WERI-Rb-1 (cell line): ENCODE data around the gene ALG3.

ENCODE experiments used
- DNase-seq: peaks from one replicate; pipeline ENCODE4 v3.0.0-alpha.2; 2020
- H3K27ac ChIP-seq: fragments of 250-450 bp; sonication (Bioruptor Pico); 2 replicates; pipeline ENCODE4 v1.5.1; 2020; ENCODE audit warnings: mild to moderate bottlenecking, moderate library complexity
- H3K27me3 ChIP-seq: fragments of 250-450 bp; sonication (Bioruptor Pico); 2 replicates; pipeline ENCODE4 v1.5.1; 2021; ENCODE audit warnings: mild to moderate bottlenecking, low read depth, moderate library complexity; ENCODE audit not compliant: insufficient read depth, severe bottlenecking
- H3K36me3 ChIP-seq: fragments of 250-450 bp; sonication (Bioruptor Pico); 2 replicates; pipeline ENCODE4 v1.5.1; 2020; ENCODE audit warnings: mild to moderate bottlenecking, moderate library complexity
- H3K4me3 ChIP-seq: 2 replicates; pipeline ENCODE4 v1.5.1; 2011; ENCODE audit warnings: low read depth, mild to moderate bottlenecking, control low read depth, low read length
- H3K9me3 ChIP-seq: fragments of 250-450 bp; sonication (Bioruptor Pico); 2 replicates; pipeline ENCODE4 v1.5.1; 2021; ENCODE audit warnings: mild to moderate bottlenecking, moderate library complexity; ENCODE audit not compliant: severe bottlenecking
- CTCF ChIP-seq: IDR thresholded peaks from 2 replicates; pipeline ENCODE4 v1.5.1; 2011; ENCODE audit warnings: low read depth, mild to moderate bottlenecking, control low read depth, inconsistent platforms, low read length

The ALG3 gene

DNA sequence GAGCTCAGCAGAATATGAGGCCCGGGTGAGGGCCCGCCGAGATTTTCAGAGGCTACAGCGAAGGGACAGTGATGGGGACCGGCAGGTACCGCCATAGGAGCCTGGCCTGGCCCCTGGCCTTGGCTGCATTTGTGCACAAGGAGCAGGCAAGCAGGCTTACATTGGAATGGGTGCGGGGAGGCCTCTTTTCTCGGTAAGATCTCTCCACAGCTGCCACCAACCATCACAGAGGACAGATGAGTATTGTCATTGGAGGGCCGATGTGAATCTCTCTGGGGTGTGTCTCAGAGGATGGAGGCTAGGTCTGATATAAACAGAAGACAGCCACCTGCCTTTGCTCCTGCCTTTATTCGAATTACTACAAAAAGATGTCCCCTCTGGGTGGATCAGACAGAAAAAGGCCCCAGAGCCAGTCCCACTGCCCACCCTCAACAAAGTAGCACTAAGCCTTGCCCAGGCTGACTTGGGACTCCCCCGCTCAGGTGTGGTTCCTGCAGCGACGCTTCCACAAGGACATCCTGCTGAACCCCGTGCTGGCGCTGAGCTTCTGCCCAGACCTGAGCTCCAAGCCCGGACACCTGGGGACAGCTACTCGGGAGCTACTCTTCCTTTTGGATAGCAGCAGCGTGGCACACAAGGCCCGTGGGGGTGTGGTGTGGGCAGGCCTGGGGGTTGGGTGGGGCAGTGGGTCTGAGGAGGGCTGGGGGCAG is 13.9 kb downstream of the ALG3 start:
- no peaks in the 10 kb centered on the region for H3K36me3 ChIP-seq
- TF ChIP-seq CTCF, result no peak
- H3K4me3 ChIP-seq, result no peak overlapping the region
- DNase-seq, result no peak
- no peaks in the 10 kb centered on the region for H3K9me3 ChIP-seq
- peaks cover 4% of the 10 kb centered on the region for H3K27me3 ChIP-seq
- H3K27ac ChIP-seq, result peak overlapping the region; percentile 68

- peak; percentile 71 for DNase-seq
- H3K27ac ChIP-seq, result peak overlapping the region; percentile 68
- no peaks in the 10 kb centered on the region for H3K9me3 ChIP-seq
- no peak overlapping the region for H3K4me3 ChIP-seq
- H3K27me3 ChIP-seq, result peaks cover 4% of the 10 kb centered on the region
- H3K36me3 ChIP-seq, result no peaks in the 10 kb centered on the region
- TF ChIP-seq CTCF, result peak; percentile 27; the same call in 1 of the 2 replicates
These were observed 14.5 kb downstream of the ALG3 start for GRCh38 chr3:184234224-184234623.

GRCh38 chr3:184233127-184233843 is 15.5 kb downstream of the ALG3 start:
- H3K27ac ChIP-seq, result no peak overlapping the region
- DNase-seq, result no peak
- H3K4me3 ChIP-seq, result no peak overlapping the region
- TF ChIP-seq CTCF, result no peak
- H3K27me3 ChIP-seq, result peaks cover 4% of the 10 kb centered on the region
- H3K9me3 ChIP-seq, result no peaks in the 10 kb centered on the region
- H3K36me3 ChIP-seq, result no peaks in the 10 kb centered on the region

DNA sequence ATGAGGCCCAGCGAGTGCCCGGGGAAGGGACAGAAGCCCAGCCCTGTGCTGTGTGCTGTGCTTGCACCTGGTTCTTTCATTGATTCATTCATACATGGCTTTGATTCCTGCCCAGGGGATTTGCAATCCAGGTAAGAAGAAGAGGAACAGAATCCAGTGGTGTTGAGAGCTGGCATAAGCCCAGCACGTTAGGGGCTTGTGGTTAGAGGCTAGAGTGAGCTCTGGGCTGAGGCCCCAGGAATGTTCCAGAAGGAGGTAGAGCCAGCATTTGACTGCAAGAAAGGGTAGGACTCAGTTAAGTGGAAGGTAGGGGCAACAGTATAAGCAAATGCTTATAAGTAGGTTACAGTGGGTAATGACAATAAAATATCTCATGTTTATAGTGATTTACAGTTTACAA is 17.1 kb downstream of the ALG3 start:
- Histone ChIP-seq H3K27me3 (peaks cover 4% of the 10 kb centered on the region), H3K4me3 (no peak overlapping the region), H3K9me3 (no peaks in the 10 kb centered on the region), H3K27ac (no peak overlapping the region), H3K36me3 (no peaks in the 10 kb centered on the region)
- DNase-seq, result no peak
- TF ChIP-seq CTCF, result no peak

DNA sequence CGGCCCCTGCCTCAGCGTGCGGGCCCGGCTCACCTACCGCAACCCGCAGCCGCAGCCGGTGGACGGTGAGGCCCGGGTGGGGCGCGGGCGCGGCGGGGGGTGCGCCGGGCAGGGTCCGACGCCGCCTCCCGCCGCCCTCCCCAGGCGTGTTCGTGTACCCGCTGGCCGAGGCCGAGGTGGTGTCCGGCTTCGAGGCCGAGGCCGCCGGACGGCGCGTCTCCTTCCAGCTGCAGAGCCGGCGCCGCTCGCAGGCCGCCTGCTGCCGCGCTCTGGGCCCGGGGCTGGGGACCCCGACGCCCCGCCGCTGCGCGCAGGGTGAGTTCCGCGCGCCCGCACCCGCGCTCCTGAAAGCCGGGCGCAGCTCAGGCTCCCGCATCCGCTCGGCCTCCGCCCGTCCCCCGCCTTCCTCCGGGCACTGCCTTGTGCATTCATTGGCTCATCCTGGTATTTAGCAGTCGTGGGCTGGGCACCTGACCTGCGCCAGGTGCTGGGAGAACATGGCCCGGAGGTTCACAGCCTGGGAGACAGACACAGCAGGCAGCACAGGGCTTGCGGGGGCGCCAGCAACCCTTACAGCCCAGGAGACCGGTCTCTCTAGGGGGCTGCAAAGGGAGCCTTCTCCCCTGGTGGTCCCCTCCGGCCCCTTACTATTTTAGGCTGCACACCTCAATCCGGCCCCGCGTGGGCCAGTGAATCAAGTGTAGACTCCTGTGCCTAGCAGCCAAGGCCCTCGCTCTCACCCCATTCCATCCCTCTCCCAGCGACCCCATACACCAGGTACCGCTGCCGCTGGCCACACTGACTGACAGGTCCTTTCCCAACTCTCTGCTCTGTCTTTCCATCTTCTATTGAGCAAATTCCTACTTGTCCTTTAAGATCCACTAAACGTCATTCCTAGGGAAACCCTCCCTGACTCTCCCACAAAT is 17.9 kb downstream of the ALG3 start:
- no peaks in the 10 kb centered on the region for H3K9me3 ChIP-seq
- no peak for DNase-seq
- H3K4me3 ChIP-seq, result peak overlapping the region; percentile 73
- no peaks in the 10 kb centered on the region for H3K36me3 ChIP-seq
- no peak for TF ChIP-seq CTCF
- no peak overlapping the region for H3K27ac ChIP-seq
- peaks cover 4% of the 10 kb centered on the region for H3K27me3 ChIP-seq
